GM21825 (cell line): ENCODE results near the gene PTGER3.

ENCODE experiments used
- ATAC-seq: cut with Tn5 transposase; IDR thresholded peaks from one replicate; pipeline ENCODE4 v1.9.1; 2021; ENCODE audit warnings: mild to moderate bottlenecking, moderate library complexity; ENCODE audit not compliant: unreplicated experiment

The PTGER3 gene

GRCh38 chr1:71053146-71053545 lies 5.5 kb upstream of the PTGER3 start:
- ATAC-seq = no peak

GRCh38 chr1:71049951-71050598 lies 2.5 kb upstream of the PTGER3 start:
- peak; percentile 68 for ATAC-seq

- ATAC-seq = no peak
Observed at GRCh38 chr1:71046891-71047634, 553 bp downstream of the PTGER3 start.

GRCh38 chr1:71045463-71046028 lies 2.1 kb downstream of the PTGER3 start:
- no peak for ATAC-seq

- ATAC-seq = no peak
Observed at GRCh38 chr1:71044833-71045232, 2.8 kb downstream of the PTGER3 start.

- ATAC-seq = no peak
Observed at GRCh38 chr1:71043065-71043464, 4.6 kb downstream of the PTGER3 start.

GRCh38 chr1:71041806-71042205 lies 5.8 kb downstream of the PTGER3 start:
- ATAC-seq = no peak

- no peak for ATAC-seq
Observed at GRCh38 chr1:71039661-71040262, 7.9 kb downstream of the PTGER3 start.

GRCh38 chr1:71038942-71039341 lies 8.7 kb downstream of the PTGER3 start:
- ATAC-seq = no peak

GRCh38 chr1:71037829-71038620 lies 9.6 kb downstream of the PTGER3 start:
- no peak for ATAC-seq

- no peak for ATAC-seq
Observed at GRCh38 chr1:71037066-71037465, 10.6 kb downstream of the PTGER3 start.

GRCh38 chr1:71033136-71033535 lies 14.5 kb downstream of the PTGER3 start:
- no peak for ATAC-seq

GRCh38 chr1:71031426-71031825 lies 16.2 kb downstream of the PTGER3 start:
- ATAC-seq = no peak

- no peak for ATAC-seq
Observed at GRCh38 chr1:71030026-71030425, 17.6 kb downstream of the PTGER3 start.

GRCh38 chr1:71028981-71029380 lies 18.6 kb downstream of the PTGER3 start:
- ATAC-seq = no peak

- no peak for ATAC-seq
Observed at GRCh38 chr1:71027991-71028390, 19.6 kb downstream of the PTGER3 start.

GRCh38 chr1:71026093-71026492 lies 21.5 kb downstream of the PTGER3 start:
- no peak for ATAC-seq

GRCh38 chr1:71023515-71023914 lies 24.1 kb downstream of the PTGER3 start:
- ATAC-seq = no peak

GRCh38 chr1:71019233-71019969 lies 28.2 kb downstream of the PTGER3 start:
- ATAC-seq = no peak

- ATAC-seq = no peak
Observed at GRCh38 chr1:71018791-71019190, 28.8 kb downstream of the PTGER3 start.
